GM19452 (cell line): ENCODE measurements around the gene DOK4.

Source experiments
- ATAC-seq: cut with Tn5 transposase; IDR thresholded peaks from one replicate; pipeline ENCODE4 v1.9.1; 2021; ENCODE audit not compliant: unreplicated experiment

DOK4 gene

DNA sequence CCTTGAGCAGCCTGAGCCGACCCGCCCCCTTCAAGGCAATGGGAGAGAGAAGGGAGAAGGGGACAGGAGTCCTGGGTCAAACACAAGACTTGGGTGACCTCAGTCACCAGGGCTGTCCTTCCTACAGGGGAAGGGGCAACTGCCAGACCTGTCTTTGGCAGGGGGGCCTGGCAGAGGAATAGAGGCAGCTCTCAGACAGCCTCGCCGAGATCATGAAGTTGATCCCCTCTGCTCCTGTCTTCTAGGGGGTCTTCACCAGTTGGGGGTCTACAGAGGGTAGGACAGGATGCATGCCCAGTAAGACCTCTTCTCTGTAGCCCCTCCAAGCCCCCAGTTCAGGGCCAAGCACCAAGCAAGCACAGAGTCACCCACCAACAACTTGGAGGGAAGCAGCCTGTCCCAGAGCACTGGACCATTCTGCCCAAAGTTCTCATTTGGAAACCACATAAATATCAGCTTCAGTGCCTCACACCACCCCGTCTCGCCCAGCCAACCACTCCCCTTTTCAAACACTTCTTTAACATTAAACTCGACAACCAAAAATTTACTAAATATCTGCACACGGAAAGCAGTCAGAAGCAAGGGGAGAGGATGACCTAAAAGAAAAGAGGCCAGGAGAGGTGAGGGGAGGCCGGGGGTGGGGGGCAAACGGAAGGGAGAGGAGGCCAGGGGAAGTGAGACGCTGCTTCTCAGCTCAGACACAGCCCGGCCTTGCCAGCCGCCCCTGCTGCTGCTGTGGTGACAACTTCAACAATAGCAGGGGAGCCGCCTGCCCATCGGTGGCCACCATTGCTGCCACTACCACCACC, 7.7 kb downstream of the DOK4 start:
- no peak for ATAC-seq

DNA sequence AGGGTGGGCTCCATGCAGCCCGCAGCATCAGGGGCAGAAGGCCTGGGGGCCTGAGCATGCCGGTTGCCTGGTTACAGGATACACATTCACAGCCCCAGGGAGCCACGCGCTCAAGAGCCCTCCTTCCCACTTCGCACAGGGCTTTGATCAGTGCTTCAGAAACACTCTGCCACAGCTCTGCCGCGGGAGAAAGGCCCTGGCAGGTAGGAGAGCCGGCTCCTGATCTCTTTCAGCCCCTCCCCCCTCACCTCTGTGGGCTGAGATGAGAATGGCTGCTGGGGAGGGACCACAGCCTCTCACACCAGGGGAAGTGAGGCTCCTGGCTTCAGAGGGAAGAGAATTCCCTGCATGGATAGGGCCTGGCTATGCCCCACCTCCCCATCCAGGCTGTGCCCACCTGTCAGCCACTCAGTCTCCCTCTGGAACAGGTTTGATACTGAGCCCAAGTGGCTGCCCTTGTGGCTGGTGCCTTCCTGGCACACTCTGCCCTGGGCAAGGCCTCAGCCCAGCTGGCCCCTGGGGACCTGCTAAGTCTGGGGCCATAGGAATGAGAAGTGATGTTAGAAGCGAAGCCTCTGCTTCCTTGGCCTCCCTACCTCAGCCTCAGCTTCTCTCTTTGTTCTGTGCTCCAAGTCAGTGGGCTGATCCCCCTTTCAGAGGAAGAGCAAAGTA, 8.6 kb downstream of the DOK4 start:
- ATAC-seq: no peak

DNA sequence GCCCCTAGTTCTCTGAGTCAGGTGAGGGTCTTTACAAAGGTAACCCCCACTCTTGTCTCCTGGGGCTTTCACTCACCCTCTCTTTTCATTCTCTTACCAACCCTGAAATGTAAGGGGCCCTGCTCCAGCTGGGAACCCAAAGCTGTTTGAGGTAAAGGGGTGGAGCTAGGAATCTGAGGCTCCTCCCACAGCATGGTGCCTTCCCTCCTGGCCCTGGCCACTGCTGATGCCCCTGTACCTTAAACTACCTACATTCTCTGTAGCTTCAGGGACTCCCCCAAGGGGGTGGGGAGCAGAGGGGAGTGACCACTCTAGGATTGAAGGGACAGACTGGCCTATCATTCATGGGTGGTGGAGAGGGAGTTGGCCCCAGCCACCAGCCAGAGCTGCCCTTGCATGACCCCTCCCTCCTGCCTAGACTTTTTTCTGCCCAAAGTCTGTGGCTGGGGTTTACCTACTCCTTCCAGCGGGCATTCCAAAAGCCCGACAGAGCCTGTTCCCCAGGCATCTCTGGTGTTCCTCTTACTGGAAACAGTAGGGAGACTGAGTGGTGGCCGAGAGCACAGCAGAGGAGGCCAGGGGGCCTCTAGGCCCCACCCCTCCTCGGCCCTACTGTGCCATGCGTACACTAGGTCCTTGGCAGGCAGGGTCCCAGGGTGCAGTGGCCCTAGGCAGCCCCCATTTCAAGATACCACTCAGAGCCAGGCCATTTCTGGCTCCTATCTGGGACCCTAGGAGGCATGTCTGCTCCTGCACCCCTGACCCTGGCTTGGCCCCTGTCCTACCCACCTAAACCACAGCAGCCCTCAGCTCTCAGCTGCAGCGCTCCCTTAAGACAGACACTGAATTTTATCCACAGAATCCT, 9.5 kb downstream of the DOK4 start:
- no peak for ATAC-seq

DNA sequence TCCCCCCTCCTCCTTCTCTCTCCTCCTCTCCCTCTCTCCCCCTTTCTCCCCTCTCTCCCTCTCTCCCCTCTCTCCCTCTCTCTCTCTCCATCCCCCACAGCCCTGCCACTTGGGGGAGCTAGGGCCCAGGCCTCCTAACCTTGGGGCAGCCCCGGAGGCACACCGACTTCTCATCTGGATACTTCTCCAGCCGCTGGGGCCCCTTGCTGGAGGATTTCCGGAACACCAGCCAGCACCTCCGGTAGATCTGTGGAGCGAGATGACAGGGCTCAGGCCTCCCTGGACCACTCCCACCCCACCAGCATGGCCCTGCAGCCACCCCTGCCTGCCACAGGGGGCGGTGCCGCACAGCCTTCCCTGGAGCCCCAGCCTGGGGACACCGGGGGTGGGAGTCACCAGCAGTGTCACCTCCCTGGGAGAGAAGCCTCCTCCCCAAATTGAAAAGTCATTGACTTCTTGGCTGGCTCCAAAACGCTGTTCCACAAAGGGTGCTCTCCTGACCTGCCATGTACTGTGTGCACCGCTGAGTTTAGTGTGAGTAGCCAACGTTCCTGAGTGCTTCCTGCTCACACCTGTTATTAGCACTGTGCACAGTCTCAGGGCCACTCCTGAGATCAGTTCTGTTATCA, 10.5 kb downstream of the DOK4 start:
- ATAC-seq: peak; percentile 88

DNA sequence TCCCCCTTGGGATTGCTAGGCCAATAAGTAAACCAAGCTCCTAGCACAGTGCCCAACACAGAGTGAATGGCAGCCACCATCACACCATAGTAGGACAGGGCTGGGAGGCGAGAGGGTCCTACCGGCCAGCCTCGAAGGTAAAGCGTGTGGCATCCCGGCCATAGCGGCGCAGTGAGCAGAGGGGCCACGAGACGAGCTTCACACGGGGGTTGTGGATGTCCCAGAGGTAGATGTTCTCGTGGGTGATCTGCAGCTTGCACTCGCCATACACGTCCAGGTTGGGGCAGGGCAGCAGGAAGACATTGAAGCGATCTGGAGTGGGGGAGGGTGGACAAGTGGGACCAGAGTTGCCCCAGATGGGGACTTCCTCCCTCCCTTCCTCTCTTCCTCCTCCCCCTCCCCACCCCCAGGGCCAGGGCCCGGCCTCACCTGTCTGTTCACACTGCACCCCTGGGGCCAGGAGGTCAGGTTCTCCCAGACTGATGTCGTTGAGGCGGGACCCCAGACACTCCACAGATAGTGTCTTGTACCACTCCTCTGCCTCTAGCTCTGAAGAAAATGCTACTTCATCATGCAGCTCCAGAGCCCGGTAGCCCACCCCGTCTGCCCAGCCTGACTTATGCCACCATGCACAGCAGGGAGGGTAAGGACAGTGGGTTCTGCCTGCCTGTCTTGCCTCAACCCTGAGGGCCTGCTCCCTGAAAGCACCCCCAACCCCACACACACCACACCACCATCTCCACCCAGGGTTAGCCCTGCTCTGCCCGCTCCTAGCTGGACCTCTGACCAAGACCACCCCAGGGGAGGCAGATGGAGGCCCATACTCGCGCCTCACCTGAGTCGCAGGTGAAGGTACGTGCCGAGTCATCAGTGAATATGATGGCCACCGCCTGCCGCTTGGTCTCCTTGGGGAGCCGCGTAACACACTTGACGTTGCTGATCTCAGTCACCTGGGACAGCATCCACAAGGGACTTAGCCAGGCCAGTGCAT, 11.3 kb downstream of the DOK4 start:
- no peak for ATAC-seq

DNA sequence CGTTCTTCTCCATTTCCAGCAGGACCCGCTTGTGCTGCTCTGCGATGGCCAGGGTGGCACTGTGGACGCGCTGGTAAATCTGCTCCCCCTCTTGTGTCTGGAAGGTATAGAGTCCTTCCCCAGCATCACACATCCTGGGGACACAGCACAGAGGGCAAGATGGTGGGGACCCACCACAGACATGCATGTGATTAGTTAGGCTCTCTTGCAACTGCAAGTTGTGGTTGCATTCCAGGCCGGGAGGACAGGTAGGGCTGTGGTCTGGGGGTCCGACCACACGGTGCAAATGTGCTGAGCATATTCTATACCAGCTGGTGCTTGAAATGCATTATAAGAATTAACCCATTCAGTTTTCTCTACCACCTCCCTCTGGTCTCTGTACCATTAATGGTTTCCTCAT, 12.4 kb downstream of the DOK4 start:
- no peak for ATAC-seq

DNA sequence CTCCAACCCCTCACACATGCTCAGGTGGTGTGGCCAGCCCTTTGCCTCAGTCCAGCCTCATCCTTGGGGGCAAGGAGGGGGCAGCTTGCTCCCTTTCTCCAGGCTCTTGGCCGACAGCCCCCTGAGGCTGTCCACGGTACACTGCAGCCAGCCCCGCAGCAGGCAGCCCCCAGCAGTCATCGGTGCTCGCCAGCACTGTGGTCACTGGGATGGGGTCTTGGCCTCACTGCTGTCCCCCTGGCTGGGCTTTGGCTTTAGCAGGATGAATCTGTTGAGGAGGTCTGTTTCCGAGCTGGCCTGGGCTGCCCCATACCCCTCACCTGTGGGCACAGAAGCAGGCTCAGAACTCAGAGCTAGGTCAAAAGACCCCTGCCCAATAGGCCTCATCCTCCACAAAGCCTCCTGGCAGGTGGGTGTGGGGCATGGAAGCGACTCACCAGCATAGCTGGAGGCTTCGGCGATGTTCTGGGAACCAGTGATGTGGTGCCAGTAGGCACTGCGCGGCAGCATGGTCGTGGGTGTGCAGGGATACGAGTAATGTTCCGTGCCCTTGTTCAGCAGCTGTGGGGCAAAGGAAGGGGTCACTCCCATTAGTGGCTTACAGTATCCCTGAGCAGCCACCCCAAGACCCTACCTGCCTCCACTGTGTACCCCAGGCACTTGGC, 13.0 kb downstream of the DOK4 start:
- no peak for ATAC-seq

DNA sequence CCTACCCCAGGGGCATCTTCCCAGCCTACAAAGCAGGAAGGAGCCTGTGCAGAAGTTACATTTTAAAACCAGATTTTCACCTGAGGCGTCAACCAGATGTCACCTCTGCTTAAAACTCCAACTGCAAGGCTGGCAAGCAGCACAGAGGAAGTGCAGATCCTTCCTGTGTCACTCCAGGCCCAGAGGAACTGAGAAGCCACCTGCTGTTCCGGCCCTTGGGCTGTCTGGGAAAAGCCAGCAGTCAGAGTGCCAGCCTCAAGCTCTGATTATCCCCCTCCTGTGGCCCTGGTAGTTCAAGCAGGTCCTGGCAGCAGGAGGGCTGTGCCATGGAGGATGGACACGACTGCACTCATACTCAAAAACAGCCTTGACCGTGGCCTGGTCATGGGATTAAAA, 13.6 kb downstream of the DOK4 start:
- ATAC-seq: no peak

DNA sequence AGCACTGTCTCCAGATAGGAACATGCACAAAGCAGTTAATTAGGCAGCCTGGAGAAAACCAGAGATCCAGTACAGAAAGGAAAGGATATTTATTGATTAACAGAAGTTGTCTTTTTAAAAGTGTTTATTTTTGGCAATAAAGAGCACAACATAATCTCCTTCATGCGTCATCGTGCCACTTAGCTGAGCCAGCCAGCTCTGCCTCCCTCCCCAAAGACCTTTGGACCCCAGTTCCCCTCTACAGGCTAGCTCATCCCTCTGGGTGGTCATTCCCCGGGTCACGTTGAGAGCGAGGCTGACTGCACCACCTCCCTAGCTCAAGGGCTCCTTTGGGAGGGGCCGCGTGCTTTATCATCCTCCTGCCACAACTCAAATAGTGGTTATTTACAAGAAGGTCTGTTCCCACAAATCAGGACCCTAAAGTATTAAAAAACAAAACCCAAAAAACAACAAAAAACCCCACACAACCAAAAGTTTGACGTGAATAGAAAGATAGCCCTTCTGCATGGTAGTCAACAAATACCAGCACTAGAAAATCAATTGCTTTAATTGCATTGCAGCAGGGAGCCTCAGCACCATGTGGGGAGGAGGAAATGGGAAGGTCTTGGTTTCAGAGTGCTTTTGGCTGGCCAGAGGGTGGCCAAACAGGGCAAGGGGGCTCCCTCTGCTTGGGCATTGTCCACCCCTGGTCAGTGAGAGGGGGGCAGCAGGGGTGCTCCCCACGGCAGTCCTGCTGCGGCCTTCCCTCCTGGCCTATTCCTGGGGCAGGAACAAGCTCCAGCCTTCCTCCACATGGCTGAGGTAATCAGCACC, 14.2 kb downstream of the DOK4 start:
- no peak for ATAC-seq

DNA sequence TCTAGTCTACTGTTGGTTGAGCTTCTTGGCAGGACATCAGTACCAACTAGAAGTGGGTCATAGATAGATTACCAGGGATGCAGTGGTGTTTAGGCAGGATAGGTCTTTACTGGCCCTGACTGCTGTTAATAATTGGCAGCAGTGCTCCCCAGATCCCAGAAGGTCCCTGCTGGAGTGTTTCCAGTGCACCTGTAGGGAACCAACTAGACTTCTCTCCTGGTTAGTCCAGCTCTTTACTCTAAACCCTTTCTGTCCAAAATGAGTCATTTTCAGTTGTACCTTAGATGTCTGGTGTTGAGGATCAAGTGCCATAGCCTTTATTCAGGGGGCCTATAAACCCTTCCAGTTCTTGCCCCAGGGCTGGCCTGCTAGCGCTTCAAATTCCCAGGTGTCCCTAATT, 15.1 kb downstream of the DOK4 start:
- no peak for ATAC-seq

DNA sequence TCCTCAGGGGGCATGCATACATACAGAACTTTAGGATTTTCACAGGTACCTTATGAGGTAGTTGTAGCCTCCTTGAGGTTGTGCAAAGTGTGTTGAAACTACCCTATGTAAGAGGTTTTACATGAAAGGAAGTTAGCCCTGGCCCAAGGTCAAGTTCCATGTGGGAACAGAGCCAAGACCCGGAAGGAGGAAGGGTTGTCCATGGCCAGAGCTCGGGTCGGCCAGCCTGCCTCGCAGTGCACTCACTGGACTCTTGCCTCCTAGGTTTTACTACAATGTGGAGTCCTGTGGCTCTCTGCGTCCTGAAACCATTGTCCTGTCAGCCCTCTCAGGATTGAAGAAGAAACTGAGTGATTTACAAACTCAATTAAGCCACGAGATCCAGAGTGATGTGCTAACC, 15.6 kb downstream of the DOK4 start:
- ATAC-seq: no peak

DNA sequence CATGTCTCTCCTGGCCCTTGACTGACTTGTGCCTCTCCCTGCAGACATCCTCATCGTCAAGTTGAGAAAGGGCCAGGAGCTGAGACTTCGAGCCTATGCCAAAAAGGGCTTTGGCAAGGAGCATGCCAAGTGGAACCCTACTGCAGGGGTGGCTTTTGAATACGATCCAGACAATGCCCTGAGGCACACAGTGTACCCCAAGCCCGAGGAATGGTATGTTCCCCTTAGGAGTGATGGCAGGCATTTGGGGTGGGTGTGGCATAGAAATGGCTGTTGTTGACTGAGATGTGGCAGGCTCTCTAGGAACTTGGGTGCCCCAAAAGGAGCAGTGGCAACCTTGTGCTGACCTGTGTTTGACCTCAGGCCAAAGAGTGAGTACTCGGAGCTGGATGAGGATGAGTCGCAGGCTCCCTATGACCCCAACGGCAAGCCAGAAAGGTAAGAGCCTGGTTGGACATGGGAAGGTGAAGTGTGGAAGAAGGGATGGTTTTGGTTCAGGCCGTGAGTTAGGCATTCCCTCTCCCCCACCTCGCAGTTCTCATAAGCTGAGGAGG, 16.3 kb downstream of the DOK4 start:
- no peak for ATAC-seq

DNA sequence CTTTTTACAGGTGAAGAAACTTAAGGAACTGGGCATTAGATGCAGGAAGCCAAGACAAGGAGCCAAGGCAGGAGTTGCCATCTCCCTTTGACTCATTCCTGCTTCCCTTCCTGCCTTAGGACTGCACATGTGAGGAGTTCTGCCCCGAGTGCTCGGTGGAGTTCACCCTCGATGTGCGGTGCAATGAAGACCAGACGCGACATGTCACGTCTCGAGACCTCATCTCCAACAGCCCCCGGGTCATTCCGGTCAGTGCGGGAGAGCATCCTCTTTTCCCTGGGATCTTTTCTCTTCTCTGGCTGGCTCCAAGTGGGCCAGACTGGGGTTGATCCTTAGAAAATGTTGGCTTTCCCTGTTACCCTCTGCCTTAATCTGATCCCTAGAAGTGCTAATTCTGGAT, 17.2 kb downstream of the DOK4 start:
- ATAC-seq: no peak

DNA sequence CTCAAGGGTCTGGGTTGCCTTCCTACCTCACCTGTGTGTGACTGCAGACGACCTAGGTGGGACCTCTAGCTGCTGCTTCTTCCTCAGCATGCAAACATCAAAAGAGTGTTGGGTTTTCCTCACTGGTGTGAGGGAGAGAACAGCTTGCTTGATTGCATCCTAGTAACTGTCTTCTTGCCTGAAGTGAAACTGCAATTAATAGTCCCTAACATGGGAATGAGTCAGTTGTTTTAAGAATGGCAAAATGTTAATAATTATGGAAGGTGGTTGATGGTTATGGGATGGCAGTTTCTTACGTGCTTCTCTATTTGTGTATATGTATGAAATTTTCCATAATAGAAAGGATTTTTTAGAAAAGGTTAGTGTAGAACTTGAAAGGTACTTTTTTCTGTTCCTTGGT, 17.9 kb downstream of the DOK4 start:
- no peak for ATAC-seq

DNA sequence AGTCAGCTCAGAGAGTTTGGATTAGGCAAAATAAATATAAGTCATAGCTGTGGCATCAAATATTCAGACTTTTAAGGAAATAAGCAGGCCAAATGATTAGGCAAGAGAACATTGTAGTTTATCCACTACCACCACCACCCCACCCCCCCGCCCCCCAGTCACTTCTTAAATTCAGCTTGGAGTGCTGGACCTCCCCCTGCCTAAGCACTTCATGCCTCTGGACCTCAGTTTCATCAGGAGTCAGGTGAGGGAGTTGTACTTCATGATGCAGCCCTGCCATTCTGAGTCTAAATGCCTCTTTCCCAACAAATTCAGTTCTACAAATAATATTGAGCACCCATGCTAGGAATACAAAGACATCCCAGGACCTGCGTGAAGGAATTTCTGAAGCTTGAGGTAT, 21.8 kb downstream of the DOK4 start:
- ATAC-seq: no peak

DNA sequence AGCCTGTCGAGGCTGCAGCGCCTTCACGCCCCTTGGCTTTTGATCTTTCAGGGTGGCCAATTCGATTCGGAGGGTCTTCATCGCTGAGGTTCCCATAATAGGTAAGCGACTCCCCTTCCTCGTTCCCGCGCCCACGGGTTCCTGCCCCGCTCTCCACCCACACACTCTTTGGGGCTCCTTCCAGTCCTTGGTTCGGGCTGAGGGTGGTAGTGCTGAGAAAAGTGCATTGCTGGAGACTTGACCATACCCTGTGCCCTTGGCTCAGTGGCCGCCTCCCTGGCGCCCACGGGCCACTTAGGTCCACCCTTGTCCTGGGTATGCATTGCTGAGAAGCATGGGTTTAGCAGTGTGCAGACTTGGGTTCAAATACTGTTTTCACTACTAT, 23.3 kb downstream of the DOK4 start:
- ATAC-seq: no peak

DNA sequence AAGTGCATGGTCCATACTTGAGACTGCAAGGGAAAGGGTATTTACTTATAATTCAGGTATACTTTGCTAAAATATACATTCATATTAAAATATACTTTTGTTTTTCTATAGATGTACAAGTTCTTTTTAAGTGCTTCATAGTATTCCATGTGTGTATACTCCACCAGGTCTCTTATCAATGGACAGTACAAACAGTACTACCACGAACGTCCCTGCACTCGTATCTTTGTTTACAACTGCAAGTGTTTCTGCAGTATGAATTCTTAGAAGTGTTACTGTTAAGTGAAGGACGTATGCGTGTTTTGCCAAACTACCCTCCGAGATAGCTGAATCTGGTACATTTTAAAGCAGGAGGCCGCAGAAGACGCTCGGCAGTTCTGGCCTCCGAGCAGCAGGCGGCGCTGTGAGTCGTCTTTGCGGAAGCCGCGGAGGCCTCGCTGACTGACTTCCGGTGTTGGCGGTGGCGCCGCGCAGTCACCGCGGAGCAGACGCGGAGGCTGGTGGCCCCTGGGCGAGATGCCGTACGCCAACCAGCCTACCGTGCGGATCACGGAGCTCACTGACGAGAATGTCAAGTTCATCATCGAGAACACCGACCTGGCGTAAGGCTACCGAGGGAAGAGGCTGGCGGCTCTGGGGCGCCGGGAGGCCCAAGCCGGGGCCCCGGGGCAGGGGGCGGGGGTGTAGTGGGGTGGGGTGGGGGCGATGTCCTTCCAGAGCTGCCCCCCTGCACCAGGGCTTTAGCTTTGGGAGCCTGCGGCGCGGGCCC, 23.9 kb downstream of the DOK4 start, which contains the start of gene POLR2C:
Gene POLR2C, plus strand, starts transcription at position 471 of the 769 bp plus-strand sequence. Its CDS starts 46 bp downstream, at position 517.
- ATAC-seq: peak; percentile 92

DNA sequence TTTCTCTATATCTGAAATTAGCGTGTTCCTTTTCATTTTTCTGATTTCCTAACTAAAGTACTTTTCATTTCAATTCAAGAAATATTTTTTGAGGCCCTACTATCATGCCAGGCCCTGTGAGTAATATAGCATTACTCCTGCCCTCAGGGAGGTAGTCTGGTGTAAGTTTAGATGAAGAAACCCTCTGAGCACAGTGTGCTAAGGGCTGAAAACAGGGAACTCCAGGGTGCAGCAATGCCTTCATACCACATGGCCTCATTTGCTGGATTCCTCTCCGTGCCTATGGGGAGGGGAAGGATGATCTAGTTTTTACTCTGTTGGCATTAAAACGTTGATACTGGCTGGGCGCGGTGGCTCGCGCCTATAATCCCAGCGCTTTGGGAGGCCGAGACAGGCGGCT, 34.3 kb downstream of the DOK4 start:
- ATAC-seq: no peak
